ENCODE data around the gene ZNF195.

Gene ZNF195

GRCh38 chr11:3353066-3353465 is 25.9 kb downstream of the ZNF195 start:
- Histone ChIP-seq H3K18ac (ENCODE audit: low read depth in 1 of 2, low read length in 2 of 2) (no peak overlapping the region), H3K4me2 (ENCODE audit: low read length, poor library complexity, severe bottlenecking) (no peak overlapping the region), H3K27me3 (ENCODE audit: control insufficient read depth in 1 of 2, insufficient read depth in 1 of 2, low read length in 2 of 2) (no peaks in the 10 kb centered on the region), H3K23ac (ENCODE audit: low read length in 2 of 2) (no peak overlapping the region), H3K4me1 (ENCODE audit: control insufficient read depth, insufficient read depth, low read depth, low read length) (no peaks in the 10 kb centered on the region), H3K79me1 (replicated peaks; ENCODE audit: low read length, poor library complexity, severe bottlenecking) (no peaks in the 10 kb centered on the region), H2BK120ac (ENCODE audit: low read depth, low read length) (no peak overlapping the region), H3K14ac (ENCODE audit: low read length in 2 of 2) (no peak overlapping the region), H3K27ac (ENCODE audit: low read length, poor library complexity, severe bottlenecking) (no peak overlapping the region), H4K91ac (ENCODE audit: low read length) (no peak overlapping the region), H2BK5ac (ENCODE audit: low read depth, low read length, poor library complexity, severe bottlenecking) (no peak overlapping the region), H3K4me3 (ENCODE audit: insufficient read depth in 1 of 2, low read depth in 1 of 2, low read length in 2 of 2) (no peak overlapping the region), H2AK5ac (ENCODE audit: low read length, severe bottlenecking) (no peak overlapping the region), H2BK12ac (ENCODE audit: low read length in 2 of 2) (no peak overlapping the region), H2AFZ (ENCODE audit: low read depth, low read length) (no peak overlapping the region), H3K36me3 (ENCODE audit: control insufficient read depth in 1 of 2, insufficient read depth in 2 of 2, low read depth in 1 of 2, low read length in 2 of 2) (peaks cover 5 to 14% of the 10 kb centered on the region in 2 experiments), H3K9ac (ENCODE audit: low read length) (no peak overlapping the region), H4K8ac (ENCODE audit: low read length) (no peak overlapping the region), H3K4ac (ENCODE audit: low read depth in 1 of 2, low read length in 2 of 2) (no peak overlapping the region), H2BK15ac (ENCODE audit: low read depth, poor library complexity, severe bottlenecking) (no peak overlapping the region), H3K9me3 (ENCODE audit: control insufficient read depth, low read length) (peaks cover 80% of the 10 kb centered on the region)
- DNase-seq: no peak
- 97% methylated on average over 5 of the region's 5 CpGs for WGBS

GRCh38 chr11:3347127-3347526 is 31.8 kb downstream of the ZNF195 start:
- Histone ChIP-seq H4K8ac (ENCODE audit: low read length) (no peak overlapping the region), H2BK15ac (ENCODE audit: low read depth, poor library complexity, severe bottlenecking) (no peak overlapping the region), H3K9me3 (ENCODE audit: control insufficient read depth, low read length) (peaks cover 47% of the 10 kb centered on the region), H2BK5ac (ENCODE audit: low read depth, low read length, poor library complexity, severe bottlenecking) (no peak overlapping the region), H3K4me3 (ENCODE audit: insufficient read depth in 1 of 2, low read depth in 1 of 2, low read length in 2 of 2) (no peak overlapping the region), H2AFZ (ENCODE audit: low read depth, low read length) (no peak overlapping the region), H3K4me1 (ENCODE audit: control insufficient read depth, insufficient read depth, low read depth, low read length) (no peaks in the 10 kb centered on the region), H4K91ac (ENCODE audit: low read length) (no peak overlapping the region), H3K36me3 (ENCODE audit: control insufficient read depth in 1 of 2, insufficient read depth in 2 of 2, low read depth in 1 of 2, low read length in 2 of 2) (peaks cover 0 to 3% of the 10 kb centered on the region in 2 experiments), H2BK120ac (ENCODE audit: low read depth, low read length) (no peak overlapping the region), H3K27ac (ENCODE audit: low read length, poor library complexity, severe bottlenecking) (no peak overlapping the region), H2BK12ac (ENCODE audit: low read length in 2 of 2) (no peak overlapping the region), H3K4ac (ENCODE audit: low read depth in 1 of 2, low read length in 2 of 2) (no peak overlapping the region), H3K9ac (ENCODE audit: low read length) (no peak overlapping the region), H3K4me2 (ENCODE audit: low read length, poor library complexity, severe bottlenecking) (no peak overlapping the region), H3K14ac (ENCODE audit: low read length in 2 of 2) (no peak overlapping the region), H3K23ac (ENCODE audit: low read length in 2 of 2) (no peak overlapping the region), H3K79me1 (replicated peaks; ENCODE audit: low read length, poor library complexity, severe bottlenecking) (no peaks in the 10 kb centered on the region), H3K27me3 (ENCODE audit: control insufficient read depth in 1 of 2, insufficient read depth in 1 of 2, low read length in 2 of 2) (no peaks in the 10 kb centered on the region), H2AK5ac (ENCODE audit: low read length, severe bottlenecking) (no peak overlapping the region), H3K18ac (ENCODE audit: low read depth in 1 of 2, low read length in 2 of 2) (no peak overlapping the region)
- WGBS: 80% methylated on average over 1 of the region's 1 CpG
- no peak for DNase-seq

DNA sequence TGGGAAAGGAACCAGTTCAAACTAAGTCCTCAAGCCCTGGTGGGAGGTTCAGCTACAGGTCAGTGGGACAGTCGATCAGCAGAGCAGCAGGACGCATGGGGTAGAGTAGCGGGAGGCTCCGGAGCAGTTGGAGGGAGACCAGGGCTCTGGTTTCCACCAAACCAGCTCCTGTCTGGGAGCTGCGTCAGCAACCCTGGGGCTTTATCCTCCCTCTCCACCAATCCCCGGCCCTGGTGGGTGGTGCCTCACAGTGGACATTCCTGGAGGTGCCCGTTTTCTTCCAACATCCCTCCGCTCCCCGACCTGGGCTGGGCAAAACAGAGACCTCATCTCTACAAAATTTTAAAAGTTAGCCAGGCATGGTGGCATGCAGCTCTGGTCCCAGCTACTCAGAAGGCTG is 32.4 kb downstream of the ZNF195 start:
- no peak overlapping the region for H3K4me2 ChIP-seq (ENCODE audit: low read length, poor library complexity, severe bottlenecking)
- H2BK120ac ChIP-seq (ENCODE audit: low read depth, low read length): no peak overlapping the region
- H3K14ac ChIP-seq (ENCODE audit: low read length in 2 of 2): no peak overlapping the region
- H4K91ac ChIP-seq (ENCODE audit: low read length): no peak overlapping the region
- H2BK15ac ChIP-seq (ENCODE audit: low read depth, poor library complexity, severe bottlenecking): no peak overlapping the region
- H3K18ac ChIP-seq (ENCODE audit: low read depth in 1 of 2, low read length in 2 of 2): no peak overlapping the region
- peaks cover 45% of the 10 kb centered on the region for H3K9me3 ChIP-seq (ENCODE audit: control insufficient read depth, low read length)
- no peak overlapping the region for H3K23ac ChIP-seq (ENCODE audit: low read length in 2 of 2)
- H3K9ac ChIP-seq (ENCODE audit: low read length): no peak overlapping the region
- no peak overlapping the region for H2AFZ ChIP-seq (ENCODE audit: low read depth, low read length)
- H3K4me1 ChIP-seq (ENCODE audit: control insufficient read depth, insufficient read depth, low read depth, low read length): no peaks in the 10 kb centered on the region
- DNase-seq: no peak
- H3K27ac ChIP-seq (ENCODE audit: low read length, poor library complexity, severe bottlenecking): no peak overlapping the region
- H3K27me3 ChIP-seq (ENCODE audit: control insufficient read depth in 1 of 2, insufficient read depth in 1 of 2, low read length in 2 of 2): no peaks in the 10 kb centered on the region
- H2BK12ac ChIP-seq (ENCODE audit: low read length in 2 of 2): no peak overlapping the region
- H3K4me3 ChIP-seq (ENCODE audit: insufficient read depth in 1 of 2, low read depth in 1 of 2, low read length in 2 of 2): no peak overlapping the region
- H3K36me3 ChIP-seq (ENCODE audit: control insufficient read depth in 1 of 2, insufficient read depth in 2 of 2, low read depth in 1 of 2, low read length in 2 of 2): peaks cover 0 to 3% of the 10 kb centered on the region in 2 experiments
- 94% methylated on average over 9 of the region's 9 CpGs for whole genome bisulfite sequencing
- no peak overlapping the region for H2AK5ac ChIP-seq (ENCODE audit: low read length, severe bottlenecking)
- no peak overlapping the region for H3K4ac ChIP-seq (ENCODE audit: low read depth in 1 of 2, low read length in 2 of 2)
- H4K8ac ChIP-seq (ENCODE audit: low read length): no peak overlapping the region
- H2BK5ac ChIP-seq (ENCODE audit: low read depth, low read length, poor library complexity, severe bottlenecking): no peak overlapping the region
- no peaks in the 10 kb centered on the region for H3K79me1 ChIP-seq (replicated peaks; ENCODE audit: low read length, poor library complexity, severe bottlenecking)

- Histone ChIP-seq H4K8ac (ENCODE audit: low read length) (no peak overlapping the region), H3K79me1 (replicated peaks; ENCODE audit: low read length, poor library complexity, severe bottlenecking) (no peaks in the 10 kb centered on the region), H3K23ac (ENCODE audit: low read length in 2 of 2) (no peak overlapping the region), H3K27ac (ENCODE audit: low read length, poor library complexity, severe bottlenecking) (no peak overlapping the region), H3K4me2 (ENCODE audit: low read length, poor library complexity, severe bottlenecking) (no peak overlapping the region), H3K9me3 (ENCODE audit: control insufficient read depth, low read length) (peaks cover 45% of the 10 kb centered on the region), H3K18ac (ENCODE audit: low read depth in 1 of 2, low read length in 2 of 2) (no peak overlapping the region), H2BK15ac (ENCODE audit: low read depth, poor library complexity, severe bottlenecking) (no peak overlapping the region), H3K4me3 (ENCODE audit: insufficient read depth in 1 of 2, low read depth in 1 of 2, low read length in 2 of 2) (no peak overlapping the region), H3K9ac (ENCODE audit: low read length) (no peak overlapping the region), H2BK120ac (ENCODE audit: low read depth, low read length) (no peak overlapping the region), H2AFZ (ENCODE audit: low read depth, low read length) (no peak overlapping the region), H3K14ac (ENCODE audit: low read length in 2 of 2) (no peak overlapping the region), H3K36me3 (ENCODE audit: control insufficient read depth in 1 of 2, insufficient read depth in 2 of 2, low read depth in 1 of 2, low read length in 2 of 2) (peaks cover 0 to 3% of the 10 kb centered on the region in 2 experiments), H3K27me3 (ENCODE audit: control insufficient read depth in 1 of 2, insufficient read depth in 1 of 2, low read length in 2 of 2) (no peaks in the 10 kb centered on the region), H2BK5ac (ENCODE audit: low read depth, low read length, poor library complexity, severe bottlenecking) (no peak overlapping the region), H2BK12ac (ENCODE audit: low read length in 2 of 2) (no peak overlapping the region), H3K4ac (ENCODE audit: low read depth in 1 of 2, low read length in 2 of 2) (no peak overlapping the region), H2AK5ac (ENCODE audit: low read length, severe bottlenecking) (no peak overlapping the region), H3K4me1 (ENCODE audit: control insufficient read depth, insufficient read depth, low read depth, low read length) (no peaks in the 10 kb centered on the region), H4K91ac (ENCODE audit: low read length) (no peak overlapping the region)
- WGBS: 81% methylated on average over 10 of the region's 10 CpGs
- DNase-seq: no peak
Measured at GRCh38 chr11:3345736-3346135, 33.2 kb downstream of the ZNF195 start.

Measured in mesenchymal stem cell (in vitro differentiated cells and primary cell).